C4-2B (cell line): Measurements from ENCODE around the gene RXRA.

Experiments used
- ZFX ChIP-seq: fragments of 450-650 bp; IDR thresholded peaks from 2 replicates; pipeline ENCODE4 v1.6.1; 2017
- TF ChIP-seq, protein P1 (sequence below): fragments of 450-650 bp; conservative IDR thresholded peaks from 2 replicates; pipeline ENCODE4 v1.5.1; 2017; ENCODE audit warnings: mild to moderate bottlenecking

DNA sequence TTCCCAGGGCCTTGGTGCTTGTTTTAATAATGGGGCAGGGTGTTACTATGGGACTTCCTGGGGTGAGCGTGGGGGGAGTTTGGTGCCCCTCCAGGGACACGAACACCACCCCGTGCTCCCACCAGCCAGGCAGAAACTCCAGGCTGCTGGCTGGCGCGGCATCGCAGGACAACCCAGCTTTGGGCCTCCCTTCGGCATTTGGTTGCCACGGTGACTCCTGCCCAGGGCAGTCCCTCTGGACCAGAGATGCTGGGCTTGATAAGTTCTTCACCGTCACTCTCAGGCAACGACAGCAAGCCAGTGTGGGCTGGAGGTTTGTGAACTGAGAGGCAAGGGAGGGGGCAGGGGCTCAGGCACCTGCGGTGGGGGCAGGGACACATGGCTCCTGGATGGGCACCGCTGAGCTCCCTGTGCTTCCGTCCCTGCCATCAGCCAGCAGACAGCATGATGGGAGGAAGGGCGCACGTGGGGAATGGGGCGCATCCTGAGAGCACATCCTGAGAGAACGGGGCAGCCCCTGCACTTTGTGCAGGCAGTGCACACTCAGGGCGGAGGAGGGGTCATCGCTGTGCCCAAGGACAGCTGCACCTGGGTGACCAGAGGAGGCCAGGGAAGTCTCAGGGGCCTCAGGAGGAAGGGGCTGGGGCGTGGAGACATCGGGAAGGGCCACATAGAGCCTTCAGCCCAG lies 116.4 kb downstream of the RXRA start:
- TF ChIP-seq, protein P1, sequence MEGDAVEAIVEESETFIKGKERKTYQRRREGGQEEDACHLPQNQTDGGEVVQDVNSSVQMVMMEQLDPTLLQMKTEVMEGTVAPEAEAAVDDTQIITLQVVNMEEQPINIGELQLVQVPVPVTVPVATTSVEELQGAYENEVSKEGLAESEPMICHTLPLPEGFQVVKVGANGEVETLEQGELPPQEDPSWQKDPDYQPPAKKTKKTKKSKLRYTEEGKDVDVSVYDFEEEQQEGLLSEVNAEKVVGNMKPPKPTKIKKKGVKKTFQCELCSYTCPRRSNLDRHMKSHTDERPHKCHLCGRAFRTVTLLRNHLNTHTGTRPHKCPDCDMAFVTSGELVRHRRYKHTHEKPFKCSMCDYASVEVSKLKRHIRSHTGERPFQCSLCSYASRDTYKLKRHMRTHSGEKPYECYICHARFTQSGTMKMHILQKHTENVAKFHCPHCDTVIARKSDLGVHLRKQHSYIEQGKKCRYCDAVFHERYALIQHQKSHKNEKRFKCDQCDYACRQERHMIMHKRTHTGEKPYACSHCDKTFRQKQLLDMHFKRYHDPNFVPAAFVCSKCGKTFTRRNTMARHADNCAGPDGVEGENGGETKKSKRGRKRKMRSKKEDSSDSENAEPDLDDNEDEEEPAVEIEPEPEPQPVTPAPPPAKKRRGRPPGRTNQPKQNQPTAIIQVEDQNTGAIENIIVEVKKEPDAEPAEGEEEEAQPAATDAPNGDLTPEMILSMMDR = no peak
- TF ChIP-seq ZFX = no peak
